WTC11 (cell line): ENCODE data around the gene LRRC9. TPM values are rescaled to one million over a fixed set of nuclear protein-coding genes. Genes with fewer than 3 reads are reported as not detected.

Experiments
- ATF1 ChIP-seq: sonication (generic); formaldehyde crosslinking; IDR thresholded peaks from 2 replicates; pipeline ENCODE4 v1.8.1; 2023; ENCODE audit warnings: mild to moderate bottlenecking, moderate library complexity, missing genetic modification reagents
- CREM ChIP-seq: sonication (generic); formaldehyde crosslinking; IDR thresholded peaks from 2 replicates; pipeline ENCODE4 v1.8.1; 2022; ENCODE audit warnings: mild to moderate bottlenecking, missing genetic modification reagents, moderate library complexity
- EMX1 ChIP-seq: fragments of 250-450 bp; sonication (Bioruptor Pico); IDR thresholded peaks from 2 replicates; pipeline ENCODE4 v1.8.0; 2021; ENCODE audit warnings: mild to moderate bottlenecking
- JAZF1 ChIP-seq: fragments of 250-450 bp; sonication (Bioruptor Pico); IDR thresholded peaks from 2 replicates; pipeline ENCODE4 v1.9.0; 2021; ENCODE audit warnings: moderate library complexity, mild to moderate bottlenecking, inconsistent platforms
- KAT7 ChIP-seq: sonication (generic); formaldehyde crosslinking; IDR thresholded peaks from 2 replicates; pipeline ENCODE4 v1.8.1; 2023; ENCODE audit warnings: missing genetic modification reagents, mild to moderate bottlenecking, borderline replicate concordance
- NFE2L1 ChIP-seq: sonication (generic); formaldehyde crosslinking; IDR thresholded peaks from 2 replicates; pipeline ENCODE4 v1.8.1; 2023; ENCODE audit warnings: missing genetic modification reagents
- NFYB ChIP-seq: sonication (generic); formaldehyde crosslinking; conservative IDR thresholded peaks from 2 replicates; pipeline ENCODE4 v1.8.0; 2022; ENCODE audit warnings: low read depth, missing genetic modification reagents
- PRRX2 ChIP-seq: fragments of 250-450 bp; sonication (Bioruptor Pico); IDR thresholded peaks from 2 replicates; pipeline ENCODE4 v1.8.0; 2021; ENCODE audit warnings: mild to moderate bottlenecking
- RELA ChIP-seq: sonication (generic); formaldehyde crosslinking; IDR thresholded peaks from 2 replicates; pipeline ENCODE4 v1.8.1; 2022; ENCODE audit warnings: missing genetic modification reagents, mild to moderate bottlenecking, borderline replicate concordance
- ZNF317 ChIP-seq: sonication (generic); formaldehyde crosslinking; IDR thresholded peaks from 2 replicates; pipeline ENCODE4 v1.8.1; 2023; ENCODE audit warnings: low read depth, mild to moderate bottlenecking, moderate library complexity, missing genetic modification reagents, borderline replicate concordance
- ZNF396 ChIP-seq: fragments of 250-450 bp; sonication (Bioruptor Pico); IDR thresholded peaks from 2 replicates; pipeline ENCODE4 v1.8.0; 2021; ENCODE audit warnings: mild to moderate bottlenecking, moderate library complexity, borderline replicate concordance
- ZNF416 ChIP-seq: fragments of 250-450 bp; sonication (Bioruptor Pico); IDR thresholded peaks from 2 replicates; pipeline ENCODE4 v1.9.0; 2021; ENCODE audit warnings: mild to moderate bottlenecking, inconsistent platforms
- total RNA-seq: library from RNA; stranded (reverse); gene quantifications from 3 replicates; pipeline ENCODE4 v1.2.3, GENCODE V29; 2021
- TF ChIP-seq, protein P1 (sequence below): sonication (generic); formaldehyde crosslinking; IDR thresholded peaks from 2 replicates; pipeline ENCODE4 v1.8.0; 2023; ENCODE audit warnings: mild to moderate bottlenecking, missing genetic modification reagents
- TF ChIP-seq, protein P2 (sequence below): sonication (generic); formaldehyde crosslinking; IDR thresholded peaks from 2 replicates; pipeline ENCODE4 v1.8.1; 2023; ENCODE audit warnings: mild to moderate bottlenecking, moderate library complexity, missing genetic modification reagents
- TF ChIP-seq, protein P3 (sequence below): sonication (generic); formaldehyde crosslinking; IDR thresholded peaks from 2 replicates; pipeline ENCODE4 v1.8.0; 2022; ENCODE audit warnings: mild to moderate bottlenecking, missing genetic modification reagents
- TF ChIP-seq, protein P4 (sequence below): sonication (generic); formaldehyde crosslinking; IDR thresholded peaks from 2 replicates; pipeline ENCODE4 v1.8.0; 2022; ENCODE audit warnings: missing genetic modification reagents
- TF ChIP-seq, protein P5 (sequence below): sonication (generic); formaldehyde crosslinking; IDR thresholded peaks from 2 replicates; pipeline ENCODE4 v1.8.1; 2023; ENCODE audit warnings: mild to moderate bottlenecking, missing genetic modification reagents
- TF ChIP-seq, protein P6 (sequence below): sonication (generic); formaldehyde crosslinking; IDR thresholded peaks from 2 replicates; pipeline ENCODE4 v1.8.1; 2022; ENCODE audit warnings: low read depth, missing genetic modification reagents, borderline replicate concordance
- TF ChIP-seq, protein P7 (sequence below): fragments of 250-450 bp; sonication (Bioruptor Pico); IDR thresholded peaks from 2 replicates; pipeline ENCODE4 v1.9.0; 2021; ENCODE audit warnings: mild to moderate bottlenecking
- TF ChIP-seq, protein P8 (sequence below): sonication (generic); formaldehyde crosslinking; IDR thresholded peaks from 2 replicates; pipeline ENCODE4 v1.8.1; 2023; ENCODE audit warnings: mild to moderate bottlenecking, missing genetic modification reagents
- TF ChIP-seq, protein P9 (sequence below): sonication (generic); formaldehyde crosslinking; IDR thresholded peaks from 2 replicates; pipeline ENCODE4 v1.8.0; 2022; ENCODE audit warnings: mild to moderate bottlenecking, missing genetic modification reagents
- TF ChIP-seq, protein P10 (sequence below): fragments of 250-450 bp; sonication (Bioruptor Pico); IDR thresholded peaks from 2 replicates; pipeline ENCODE4 v1.9.0; 2021; ENCODE audit warnings: moderate library complexity, mild to moderate bottlenecking, inconsistent platforms, borderline replicate concordance

The LRRC9 gene
- total RNA-seq, 1 experiment from 2014 or later = 0.79 TPM

DNA sequence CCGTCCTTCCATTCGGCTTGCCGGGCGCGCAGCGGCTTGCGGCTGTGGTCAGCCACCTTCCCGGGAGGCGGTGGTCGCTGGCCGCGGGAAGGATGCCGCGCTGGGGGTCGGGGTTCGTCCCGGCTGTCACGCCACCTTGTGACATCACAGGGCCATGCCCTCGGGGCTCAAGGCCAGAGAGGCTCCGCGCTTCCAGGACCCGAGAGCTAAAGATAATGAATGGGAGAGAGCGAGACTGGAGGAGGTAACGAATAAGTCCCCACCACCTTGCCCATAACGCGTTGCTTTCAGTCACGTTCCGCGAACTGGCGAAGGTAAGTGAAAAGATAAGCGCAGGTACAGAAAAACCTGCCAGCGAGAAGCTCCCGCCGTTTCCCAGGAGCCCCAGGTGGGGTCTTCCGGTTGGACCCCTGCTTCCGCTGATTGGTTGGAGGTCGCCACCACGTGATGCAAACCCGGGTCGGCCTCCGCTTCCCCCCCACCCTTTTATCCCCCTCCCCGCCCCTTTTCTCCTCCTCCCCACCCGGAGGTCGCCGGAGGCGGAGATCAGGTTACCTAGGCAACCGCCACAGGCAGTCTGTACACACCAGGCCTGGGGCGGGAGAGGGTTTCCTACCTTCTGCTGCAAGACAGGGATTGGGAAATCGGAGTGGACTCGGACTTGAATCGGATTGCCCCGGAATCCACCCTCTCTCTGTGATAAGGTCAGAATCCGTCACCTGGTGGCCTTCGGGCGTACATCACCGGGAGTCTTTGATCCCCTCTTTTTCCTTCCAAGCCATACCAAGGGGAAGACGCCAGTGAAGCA, at the start of gene LRRC9 (continued):
- TF ChIP-seq, protein P1, sequence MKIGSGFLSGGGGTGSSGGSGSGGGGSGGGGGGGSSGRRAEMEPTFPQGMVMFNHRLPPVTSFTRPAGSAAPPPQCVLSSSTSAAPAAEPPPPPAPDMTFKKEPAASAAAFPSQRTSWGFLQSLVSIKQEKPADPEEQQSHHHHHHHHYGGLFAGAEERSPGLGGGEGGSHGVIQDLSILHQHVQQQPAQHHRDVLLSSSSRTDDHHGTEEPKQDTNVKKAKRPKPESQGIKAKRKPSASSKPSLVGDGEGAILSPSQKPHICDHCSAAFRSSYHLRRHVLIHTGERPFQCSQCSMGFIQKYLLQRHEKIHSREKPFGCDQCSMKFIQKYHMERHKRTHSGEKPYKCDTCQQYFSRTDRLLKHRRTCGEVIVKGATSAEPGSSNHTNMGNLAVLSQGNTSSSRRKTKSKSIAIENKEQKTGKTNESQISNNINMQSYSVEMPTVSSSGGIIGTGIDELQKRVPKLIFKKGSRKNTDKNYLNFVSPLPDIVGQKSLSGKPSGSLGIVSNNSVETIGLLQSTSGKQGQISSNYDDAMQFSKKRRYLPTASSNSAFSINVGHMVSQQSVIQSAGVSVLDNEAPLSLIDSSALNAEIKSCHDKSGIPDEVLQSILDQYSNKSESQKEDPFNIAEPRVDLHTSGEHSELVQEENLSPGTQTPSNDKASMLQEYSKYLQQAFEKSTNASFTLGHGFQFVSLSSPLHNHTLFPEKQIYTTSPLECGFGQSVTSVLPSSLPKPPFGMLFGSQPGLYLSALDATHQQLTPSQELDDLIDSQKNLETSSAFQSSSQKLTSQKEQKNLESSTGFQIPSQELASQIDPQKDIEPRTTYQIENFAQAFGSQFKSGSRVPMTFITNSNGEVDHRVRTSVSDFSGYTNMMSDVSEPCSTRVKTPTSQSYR = no peak
- TF ChIP-seq EMX1 (CRISPR knock-in tag) = no peak
- 0 out of 2 replicates have a peak, but pooled peaks have one; percentile 69 for TF ChIP-seq KAT7 (CRISPR knock-in tag)
- TF ChIP-seq, protein P2, sequence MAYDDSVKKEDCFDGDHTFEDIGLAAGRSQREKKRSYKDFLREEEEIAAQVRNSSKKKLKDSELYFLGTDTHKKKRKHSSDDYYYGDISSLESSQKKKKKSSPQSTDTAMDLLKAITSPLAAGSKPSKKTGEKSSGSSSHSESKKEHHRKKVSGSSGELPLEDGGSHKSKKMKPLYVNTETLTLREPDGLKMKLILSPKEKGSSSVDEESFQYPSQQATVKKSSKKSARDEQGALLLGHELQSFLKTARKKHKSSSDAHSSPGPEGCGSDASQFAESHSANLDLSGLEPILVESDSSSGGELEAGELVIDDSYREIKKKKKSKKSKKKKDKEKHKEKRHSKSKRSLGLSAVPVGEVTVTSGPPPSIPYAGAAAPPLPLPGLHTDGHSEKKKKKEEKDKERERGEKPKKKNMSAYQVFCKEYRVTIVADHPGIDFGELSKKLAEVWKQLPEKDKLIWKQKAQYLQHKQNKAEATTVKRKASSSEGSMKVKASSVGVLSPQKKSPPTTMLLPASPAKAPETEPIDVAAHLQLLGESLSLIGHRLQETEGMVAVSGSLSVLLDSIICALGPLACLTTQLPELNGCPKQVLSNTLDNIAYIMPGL (CRISPR knock-in tag) = peak; percentile 65; the same call in 1 of the 2 replicates
- peak; percentile 44; the same call in 1 of the 2 replicates for TF ChIP-seq CREM
- TF ChIP-seq, protein P3, sequence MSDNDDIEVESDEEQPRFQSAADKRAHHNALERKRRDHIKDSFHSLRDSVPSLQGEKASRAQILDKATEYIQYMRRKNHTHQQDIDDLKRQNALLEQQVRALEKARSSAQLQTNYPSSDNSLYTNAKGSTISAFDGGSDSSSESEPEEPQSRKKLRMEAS (CRISPR knock-in tag) = peak; percentile 84
- TF ChIP-seq ZNF317 (CRISPR knock-in tag) = no peak
- TF ChIP-seq, protein P4, sequence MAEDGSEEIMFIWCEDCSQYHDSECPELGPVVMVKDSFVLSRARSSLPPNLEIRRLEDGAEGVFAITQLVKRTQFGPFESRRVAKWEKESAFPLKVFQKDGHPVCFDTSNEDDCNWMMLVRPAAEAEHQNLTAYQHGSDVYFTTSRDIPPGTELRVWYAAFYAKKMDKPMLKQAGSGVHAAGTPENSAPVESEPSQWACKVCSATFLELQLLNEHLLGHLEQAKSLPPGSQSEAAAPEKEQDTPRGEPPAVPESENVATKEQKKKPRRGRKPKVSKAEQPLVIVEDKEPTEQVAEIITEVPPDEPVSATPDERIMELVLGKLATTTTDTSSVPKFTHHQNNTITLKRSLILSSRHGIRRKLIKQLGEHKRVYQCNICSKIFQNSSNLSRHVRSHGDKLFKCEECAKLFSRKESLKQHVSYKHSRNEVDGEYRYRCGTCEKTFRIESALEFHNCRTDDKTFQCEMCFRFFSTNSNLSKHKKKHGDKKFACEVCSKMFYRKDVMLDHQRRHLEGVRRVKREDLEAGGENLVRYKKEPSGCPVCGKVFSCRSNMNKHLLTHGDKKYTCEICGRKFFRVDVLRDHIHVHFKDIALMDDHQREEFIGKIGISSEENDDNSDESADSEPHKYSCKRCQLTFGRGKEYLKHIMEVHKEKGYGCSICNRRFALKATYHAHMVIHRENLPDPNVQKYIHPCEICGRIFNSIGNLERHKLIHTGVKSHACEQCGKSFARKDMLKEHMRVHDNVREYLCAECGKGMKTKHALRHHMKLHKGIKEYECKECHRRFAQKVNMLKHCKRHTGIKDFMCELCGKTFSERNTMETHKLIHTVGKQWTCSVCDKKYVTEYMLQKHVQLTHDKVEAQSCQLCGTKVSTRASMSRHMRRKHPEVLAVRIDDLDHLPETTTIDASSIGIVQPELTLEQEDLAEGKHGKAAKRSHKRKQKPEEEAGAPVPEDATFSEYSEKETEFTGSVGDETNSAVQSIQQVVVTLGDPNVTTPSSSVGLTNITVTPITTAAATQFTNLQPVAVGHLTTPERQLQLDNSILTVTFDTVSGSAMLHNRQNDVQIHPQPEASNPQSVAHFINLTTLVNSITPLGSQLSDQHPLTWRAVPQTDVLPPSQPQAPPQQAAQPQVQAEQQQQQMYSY (CRISPR knock-in tag) = peak; percentile 70
- no peak for TF ChIP-seq ZNF396 (CRISPR knock-in tag)
- TF ChIP-seq, protein P5, sequence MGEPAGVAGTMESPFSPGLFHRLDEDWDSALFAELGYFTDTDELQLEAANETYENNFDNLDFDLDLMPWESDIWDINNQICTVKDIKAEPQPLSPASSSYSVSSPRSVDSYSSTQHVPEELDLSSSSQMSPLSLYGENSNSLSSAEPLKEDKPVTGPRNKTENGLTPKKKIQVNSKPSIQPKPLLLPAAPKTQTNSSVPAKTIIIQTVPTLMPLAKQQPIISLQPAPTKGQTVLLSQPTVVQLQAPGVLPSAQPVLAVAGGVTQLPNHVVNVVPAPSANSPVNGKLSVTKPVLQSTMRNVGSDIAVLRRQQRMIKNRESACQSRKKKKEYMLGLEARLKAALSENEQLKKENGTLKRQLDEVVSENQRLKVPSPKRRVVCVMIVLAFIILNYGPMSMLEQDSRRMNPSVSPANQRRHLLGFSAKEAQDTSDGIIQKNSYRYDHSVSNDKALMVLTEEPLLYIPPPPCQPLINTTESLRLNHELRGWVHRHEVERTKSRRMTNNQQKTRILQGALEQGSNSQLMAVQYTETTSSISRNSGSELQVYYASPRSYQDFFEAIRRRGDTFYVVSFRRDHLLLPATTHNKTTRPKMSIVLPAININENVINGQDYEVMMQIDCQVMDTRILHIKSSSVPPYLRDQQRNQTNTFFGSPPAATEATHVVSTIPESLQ (CRISPR knock-in tag) = no peak
- TF ChIP-seq, protein P6, sequence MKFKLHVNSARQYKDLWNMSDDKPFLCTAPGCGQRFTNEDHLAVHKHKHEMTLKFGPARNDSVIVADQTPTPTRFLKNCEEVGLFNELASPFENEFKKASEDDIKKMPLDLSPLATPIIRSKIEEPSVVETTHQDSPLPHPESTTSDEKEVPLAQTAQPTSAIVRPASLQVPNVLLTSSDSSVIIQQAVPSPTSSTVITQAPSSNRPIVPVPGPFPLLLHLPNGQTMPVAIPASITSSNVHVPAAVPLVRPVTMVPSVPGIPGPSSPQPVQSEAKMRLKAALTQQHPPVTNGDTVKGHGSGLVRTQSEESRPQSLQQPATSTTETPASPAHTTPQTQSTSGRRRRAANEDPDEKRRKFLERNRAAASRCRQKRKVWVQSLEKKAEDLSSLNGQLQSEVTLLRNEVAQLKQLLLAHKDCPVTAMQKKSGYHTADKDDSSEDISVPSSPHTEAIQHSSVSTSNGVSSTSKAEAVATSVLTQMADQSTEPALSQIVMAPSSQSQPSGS (CRISPR knock-in tag) = no peak
- TF ChIP-seq, protein P7, sequence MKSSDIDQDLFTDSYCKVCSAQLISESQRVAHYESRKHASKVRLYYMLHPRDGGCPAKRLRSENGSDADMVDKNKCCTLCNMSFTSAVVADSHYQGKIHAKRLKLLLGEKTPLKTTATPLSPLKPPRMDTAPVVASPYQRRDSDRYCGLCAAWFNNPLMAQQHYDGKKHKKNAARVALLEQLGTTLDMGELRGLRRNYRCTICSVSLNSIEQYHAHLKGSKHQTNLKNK = no peak
- peak; percentile 43; the same call in 1 of the 2 replicates for TF ChIP-seq NFE2L1 (CRISPR knock-in tag)
- TF ChIP-seq JAZF1 = no peak
- TF ChIP-seq, protein P8, sequence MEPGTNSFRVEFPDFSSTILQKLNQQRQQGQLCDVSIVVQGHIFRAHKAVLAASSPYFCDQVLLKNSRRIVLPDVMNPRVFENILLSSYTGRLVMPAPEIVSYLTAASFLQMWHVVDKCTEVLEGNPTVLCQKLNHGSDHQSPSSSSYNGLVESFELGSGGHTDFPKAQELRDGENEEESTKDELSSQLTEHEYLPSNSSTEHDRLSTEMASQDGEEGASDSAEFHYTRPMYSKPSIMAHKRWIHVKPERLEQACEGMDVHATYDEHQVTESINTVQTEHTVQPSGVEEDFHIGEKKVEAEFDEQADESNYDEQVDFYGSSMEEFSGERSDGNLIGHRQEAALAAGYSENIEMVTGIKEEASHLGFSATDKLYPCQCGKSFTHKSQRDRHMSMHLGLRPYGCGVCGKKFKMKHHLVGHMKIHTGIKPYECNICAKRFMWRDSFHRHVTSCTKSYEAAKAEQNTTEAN (CRISPR knock-in tag) = no peak
- TF ChIP-seq, protein P9, sequence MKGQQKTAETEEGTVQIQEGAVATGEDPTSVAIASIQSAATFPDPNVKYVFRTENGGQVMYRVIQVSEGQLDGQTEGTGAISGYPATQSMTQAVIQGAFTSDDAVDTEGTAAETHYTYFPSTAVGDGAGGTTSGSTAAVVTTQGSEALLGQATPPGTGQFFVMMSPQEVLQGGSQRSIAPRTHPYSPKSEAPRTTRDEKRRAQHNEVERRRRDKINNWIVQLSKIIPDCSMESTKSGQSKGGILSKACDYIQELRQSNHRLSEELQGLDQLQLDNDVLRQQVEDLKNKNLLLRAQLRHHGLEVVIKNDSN = peak; percentile 89
- TF ChIP-seq PRRX2 (CRISPR knock-in tag) = no peak
- no peak for TF ChIP-seq ATF1
- TF ChIP-seq NFYB (CRISPR knock-in tag) = peak; percentile 74
- no peak for TF ChIP-seq ZNF416 (CRISPR knock-in tag)
- TF ChIP-seq, protein P10, sequence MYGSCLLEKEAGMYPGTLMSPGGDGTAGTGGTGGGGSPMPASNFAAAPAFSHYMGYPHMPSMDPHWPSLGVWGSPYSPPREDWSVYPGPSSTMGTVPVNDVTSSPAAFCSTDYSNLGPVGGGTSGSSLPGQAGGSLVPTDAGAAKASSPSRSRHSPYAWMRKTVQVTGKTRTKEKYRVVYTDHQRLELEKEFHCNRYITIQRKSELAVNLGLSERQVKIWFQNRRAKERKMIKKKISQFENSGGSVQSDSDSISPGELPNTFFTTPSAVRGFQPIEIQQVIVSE (CRISPR knock-in tag) = no peak
- peak; percentile 50; the same call in 1 of the 2 replicates for TF ChIP-seq RELA (CRISPR knock-in tag)
